K562 (cell line): Measurements from ENCODE around the gene C1QTNF9B. TPM values are rescaled to one million over a fixed set of nuclear protein-coding genes. Genes with fewer than 3 reads are reported as not detected.

Experiments
- CUX1 ChIP-seq: fragments of 200-800 bp; sonication (Bioruptor generic); IDR thresholded peaks from 2 replicates; pipeline ENCODE4 v1.6.1; 2016; ENCODE audit warnings: missing genetic modification characterization, missing compliant biosample characterization
- DPF2 ChIP-seq: fragments of 450-650 bp; IDR thresholded peaks from 2 replicates; pipeline ENCODE4 v1.6.1; 2016
- HES1 ChIP-seq: fragments of 450-650 bp; IDR thresholded peaks from 2 replicates; pipeline ENCODE4 v1.6.1; 2016; ENCODE audit warnings: low read depth, mild to moderate bottlenecking, moderate library complexity
- JUND ChIP-seq, 2 experiments: IDR thresholded peaks; 2 replicates in 1 of 2; 3 replicates in 1 of 2; pipeline ENCODE4 v1.6.1; 2011; ENCODE audit warnings: borderline replicate concordance in 2 of 2, low read depth in 2 of 2, low read length in 2 of 2, improper control_type of control experiment in 1 of 2, missing biosample characterization in 1 of 2, missing genetic modification characterization in 1 of 2, missing genetic modification reagents in 1 of 2
- MGA ChIP-seq: fragments of 450-650 bp; IDR thresholded peaks from 2 replicates; pipeline ENCODE4 v1.6.1; 2016; ENCODE audit warnings: mild to moderate bottlenecking, moderate library complexity
- SMAD4 ChIP-seq: fragments of 250-450 bp; sonication (Bioruptor Pico); conservative IDR thresholded peaks from 2 replicates; pipeline ENCODE4 v1.8.0; 2021; ENCODE audit warnings: inconsistent platforms, mild to moderate bottlenecking, moderate library complexity
- ZNF224 ChIP-seq: sonication (generic); formaldehyde crosslinking; IDR thresholded peaks from 2 replicates; pipeline ENCODE4 v1.8.0; 2022; ENCODE audit warnings: mild to moderate bottlenecking, missing genetic modification reagents
- ZNF766 ChIP-seq: fragments of 200-800 bp; sonication (Bioruptor generic); conservative IDR thresholded peaks from 2 replicates; pipeline ENCODE4 v1.6.1; 2016; ENCODE audit warnings: missing genetic modification characterization, missing compliant biosample characterization
- polyA plus RNA-seq, 8 experiments: library from polyadenylated mRNA; depleted of rRNA in 4 of 8; stranded (reverse) in 5 of 8; unstranded in 3 of 8; fragments of >200 nt; fragmentation: Nextera tagmentation in 2 of 8; fragmentation: Illumina TruSeq in 1 of 8; extraction: Ambion mirVana in 2 of 8; extraction: Trizol in 1 of 8; gene quantifications; 2 replicates each; pipeline versions ENCODE4 v1.2.1 to v1.2.3, GENCODE V29; 2011 to 2014; ENCODE audit warnings: inconsistent platforms in 1 of 8, missing spikeins in 1 of 8
- total RNA-seq, 7 experiments: library from RNA; depleted of rRNA in 6 of 7; stranded (reverse); fragments of >200 nt in 6 of 7; fragmentation: Illumina TruSeq in 2 of 7; extraction: Trizol in 2 of 7; gene quantifications; 2 replicates each; pipeline versions ENCODE4 v1.2.1 to v1.2.3, GENCODE V29; 2011 to 2021; ENCODE audit warnings: low replicate concordance in 1 of 7

C1QTNF9B gene
- total and polyA plus RNA-seq, 9 of the 15 experiments (the other 6 are each of a cell fraction or from before 2014, with no cell fraction given) = 0.14 to 0.94 (median 0.35) TPM; not detected in 3

GRCh38 chr13:23866420-23867026 is 30.8 kb downstream of the C1QTNF9B start (continued):
- 0 out of 2 replicates have a peak, but pooled peaks have one; percentile 59 for TF ChIP-seq CUX1 (CRISPR knock-in tag)
- TF ChIP-seq SMAD4 (CRISPR knock-in tag) = 0 out of 2 replicates have a peak, but pooled peaks have one; percentile 30
- no peak for TF ChIP-seq ZNF766 (CRISPR knock-in tag)
- peak; percentile 91 for TF ChIP-seq MGA
- TF ChIP-seq ZNF224 = no peak
- TF ChIP-seq DPF2 = 0 out of 2 replicates have a peak, but pooled peaks have one; percentile 31
- no peak for TF ChIP-seq HES1
- TF ChIP-seq JUND (IDR thresholded peaks at IDR 0.05; ENCODE audit: borderline replicate concordance, low read depth, low read length) = peak; percentile 55; the same call in 1 of the 2 replicates
- TF ChIP-seq JUND (tag; IDR thresholded peaks at IDR 0.05; ENCODE audit: borderline replicate concordance, low read depth, low read length) = no peak; the same call in 2 of the 3 replicates
